ENCODE data around the gene RAD51B. TPM values are rescaled to one million over a fixed set of nuclear protein-coding genes. Genes with fewer than 3 reads are reported as not detected.

RAD51B gene
- total and polyA plus RNA-seq, 9 of the 15 experiments (the other 6 are each of a cell fraction or from before 2014, with no cell fraction given) = 8.5 to 17.3 (median 11.3) TPM

GRCh38 chr14:68691031-68691791 is 871.6 kb downstream of the RAD51B start (continued):
- TF ChIP-seq ZNF609 (CRISPR knock-in tag; IDR thresholded peaks at IDR 0.05; ENCODE audit: borderline replicate concordance) = no peak
- peak; percentile 91 for TF ChIP-seq RFX1 (IDR thresholded peaks at IDR 0.05)
- no peak for TF ChIP-seq MITF (IDR thresholded peaks at IDR 0.05)
- no peak for TF ChIP-seq PCBP2 (IDR thresholded peaks at IDR 0.05; ENCODE audit: low read depth, low read length, poor library complexity, severe bottlenecking)
- no peak for TF ChIP-seq ZSCAN32 (CRISPR knock-in tag; IDR thresholded peaks at IDR 0.05)

All from K562 (cell line).